Neutrophil (primary cell): ENCODE measurements around the gene ATG5.

Experiments used
- H3K27ac ChIP-seq: fragments of 200-600 bp; sonication (generic); 2 replicates; pipeline ENCODE4 v1.5.1; 2016; ENCODE audit warnings: mild to moderate bottlenecking, moderate library complexity
- H3K27me3 ChIP-seq: fragments of 200-600 bp; sonication (generic); 2 replicates; pipeline ENCODE4 v1.6.0; 2016; ENCODE audit warnings: mild to moderate bottlenecking
- H3K36me3 ChIP-seq: fragments of 200-600 bp; sonication (generic); 2 replicates; pipeline ENCODE4 v1.5.1; 2017
- H3K4me1 ChIP-seq, 2 experiments: fragments of 200-600 bp in 1 of 2; sonication (generic) in 1 of 2; 1 replicate in 1 of 2; 2 replicates in 1 of 2; pipeline versions ENCODE4 v1.5.1 to v1.6.1; 2013 to 2016; ENCODE audit warnings: low read depth in 1 of 2, low read length in 1 of 2, mild to moderate bottlenecking in 1 of 2, moderate library complexity in 1 of 2; ENCODE audit not compliant: control insufficient read depth in 1 of 2, insufficient read depth in 1 of 2
- H3K4me3 ChIP-seq, 2 experiments: fragments of 200-600 bp in 1 of 2; sonication (generic) in 1 of 2; 1 replicate in 1 of 2; 2 replicates in 1 of 2; pipeline ENCODE4 v1.5.1; 2013 to 2016; ENCODE audit warnings: low read depth in 1 of 2, low read length in 1 of 2, mild to moderate bottlenecking in 1 of 2, moderate library complexity in 1 of 2
- H3K9me3 ChIP-seq: fragments of 200-600 bp; sonication (generic); 2 replicates; pipeline ENCODE4 v1.5.1; 2016
- TF ChIP-seq, protein P1 (sequence below): fragments of 200-600 bp; sonication (generic); IDR thresholded peaks from 2 replicates; pipeline ENCODE4 v1.5.1; 2016; ENCODE audit warnings: antibody characterized with exemption

ATG5 gene

DNA sequence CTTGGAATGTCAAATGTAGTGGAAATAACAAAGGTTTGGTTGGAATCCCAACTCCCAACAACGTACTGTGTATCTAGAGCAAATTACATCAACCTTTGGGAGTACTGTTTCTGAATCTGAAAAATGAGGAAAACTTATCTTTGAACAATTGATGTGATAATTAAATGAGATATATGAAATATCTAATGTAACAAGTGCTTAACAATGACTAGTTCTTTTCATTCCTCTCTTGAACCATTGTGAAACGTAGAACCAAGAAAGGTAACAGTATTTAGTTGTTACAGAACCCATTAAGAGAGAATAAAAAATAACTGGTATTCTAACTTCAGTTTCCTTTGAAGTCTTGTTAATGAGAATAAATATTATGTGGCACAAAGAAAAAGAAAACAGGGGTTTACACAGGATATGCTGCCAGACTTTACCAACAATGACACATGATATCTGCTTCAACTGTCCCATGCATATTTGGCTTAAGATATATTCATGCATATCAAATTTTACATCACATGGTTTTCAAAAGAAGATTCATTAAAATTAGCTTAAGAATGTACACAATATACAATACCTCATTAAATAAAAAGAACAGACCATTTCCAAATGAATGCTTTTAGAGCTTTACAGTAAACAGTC, 111.8 kb downstream of the ATG5 start:
- Histone ChIP-seq H3K27me3 (no peaks in the 10 kb centered on the region), H3K4me3 (no peak overlapping the region), H3K36me3 (no peaks in the 10 kb centered on the region), H3K4me1 (peaks cover 3 to 13% of the 10 kb centered on the region in 2 experiments), H3K9me3 (no peaks in the 10 kb centered on the region), H3K27ac (no peak overlapping the region)
- TF ChIP-seq, protein P1, sequence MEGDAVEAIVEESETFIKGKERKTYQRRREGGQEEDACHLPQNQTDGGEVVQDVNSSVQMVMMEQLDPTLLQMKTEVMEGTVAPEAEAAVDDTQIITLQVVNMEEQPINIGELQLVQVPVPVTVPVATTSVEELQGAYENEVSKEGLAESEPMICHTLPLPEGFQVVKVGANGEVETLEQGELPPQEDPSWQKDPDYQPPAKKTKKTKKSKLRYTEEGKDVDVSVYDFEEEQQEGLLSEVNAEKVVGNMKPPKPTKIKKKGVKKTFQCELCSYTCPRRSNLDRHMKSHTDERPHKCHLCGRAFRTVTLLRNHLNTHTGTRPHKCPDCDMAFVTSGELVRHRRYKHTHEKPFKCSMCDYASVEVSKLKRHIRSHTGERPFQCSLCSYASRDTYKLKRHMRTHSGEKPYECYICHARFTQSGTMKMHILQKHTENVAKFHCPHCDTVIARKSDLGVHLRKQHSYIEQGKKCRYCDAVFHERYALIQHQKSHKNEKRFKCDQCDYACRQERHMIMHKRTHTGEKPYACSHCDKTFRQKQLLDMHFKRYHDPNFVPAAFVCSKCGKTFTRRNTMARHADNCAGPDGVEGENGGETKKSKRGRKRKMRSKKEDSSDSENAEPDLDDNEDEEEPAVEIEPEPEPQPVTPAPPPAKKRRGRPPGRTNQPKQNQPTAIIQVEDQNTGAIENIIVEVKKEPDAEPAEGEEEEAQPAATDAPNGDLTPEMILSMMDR = no peak

DNA sequence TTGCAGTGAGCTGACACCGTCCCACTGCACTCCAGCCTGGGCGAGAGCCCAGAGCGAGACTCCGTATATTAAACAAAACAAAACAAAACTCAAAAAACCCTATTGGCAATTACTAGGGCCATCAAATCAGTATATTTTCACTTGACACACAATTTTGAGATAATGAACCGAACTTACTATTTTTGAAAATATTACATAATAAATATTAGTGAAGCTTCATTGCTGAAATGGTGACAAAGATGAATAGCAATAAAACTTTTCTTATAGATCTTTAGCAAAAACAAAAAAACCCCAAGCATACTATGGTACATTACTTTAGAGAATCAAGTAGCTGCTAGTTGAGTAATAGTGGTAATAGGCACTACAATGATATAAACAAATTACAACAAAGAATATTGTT, 113.0 kb downstream of the ATG5 start:
- peaks cover 3 to 13% of the 10 kb centered on the region in 2 experiments for H3K4me1 ChIP-seq
- H3K27me3 ChIP-seq = no peaks in the 10 kb centered on the region
- no peak overlapping the region for H3K4me3 ChIP-seq
- no peak overlapping the region for H3K27ac ChIP-seq
- H3K9me3 ChIP-seq = no peaks in the 10 kb centered on the region
- TF ChIP-seq, protein P1 = no peak
- no peaks in the 10 kb centered on the region for H3K36me3 ChIP-seq

DNA sequence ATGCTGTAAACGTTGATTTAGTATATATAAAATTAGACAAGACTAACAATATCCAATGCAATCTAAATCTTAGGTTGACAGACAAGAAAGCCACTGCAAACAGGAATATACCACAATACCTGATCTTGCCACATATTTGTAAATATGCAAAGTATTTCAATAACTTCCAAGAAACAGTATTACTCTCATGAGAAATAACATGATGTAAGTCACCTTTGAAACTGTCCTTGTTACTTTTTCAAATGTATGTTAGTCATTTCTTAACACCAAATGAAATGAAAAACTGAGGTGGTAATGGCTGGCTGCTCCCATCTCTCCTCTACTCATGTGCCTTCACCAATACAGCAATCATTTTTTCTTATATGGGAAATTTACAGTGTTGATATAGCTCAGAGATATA, 118.7 kb downstream of the ATG5 start:
- TF ChIP-seq, protein P1 = no peak
- Histone ChIP-seq H3K27ac (no peak overlapping the region), H3K27me3 (no peaks in the 10 kb centered on the region)

DNA sequence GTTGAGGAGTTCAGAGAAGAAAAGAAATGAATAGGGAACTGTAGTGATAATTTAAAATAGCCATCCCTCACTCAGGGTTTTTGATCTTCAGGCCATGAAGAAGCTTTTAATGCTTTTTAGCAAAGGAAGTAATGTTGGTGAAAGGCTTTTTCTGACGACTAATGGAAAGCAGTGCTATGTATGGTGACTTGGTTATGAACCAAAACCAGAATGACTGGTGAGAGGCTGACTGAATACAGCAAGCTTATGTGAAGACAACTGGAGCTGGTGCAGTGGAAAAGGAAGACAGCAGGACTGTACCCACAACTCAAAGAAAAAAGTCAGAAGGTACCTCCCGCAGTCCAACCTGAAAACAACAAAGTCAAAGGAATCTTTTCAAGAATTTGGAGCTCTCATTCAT, 120.6 kb downstream of the ATG5 start:
- no peak overlapping the region for H3K27ac ChIP-seq
- TF ChIP-seq, protein P1 = no peak
- no peaks in the 10 kb centered on the region for H3K4me1 ChIP-seq
- H3K9me3 ChIP-seq = no peaks in the 10 kb centered on the region
- no peaks in the 10 kb centered on the region for H3K27me3 ChIP-seq
- H3K36me3 ChIP-seq = peaks cover 15% of the 10 kb centered on the region
- no peak overlapping the region for H3K4me3 ChIP-seq

More for the DNA sequence above, 118.7 kb downstream of the ATG5 start:
- Histone ChIP-seq H3K4me1 (no peaks in the 10 kb centered on the region), H3K36me3 (peaks cover under 1% of the 10 kb centered on the region), H3K4me3 (no peak overlapping the region), H3K9me3 (no peaks in the 10 kb centered on the region)

DNA sequence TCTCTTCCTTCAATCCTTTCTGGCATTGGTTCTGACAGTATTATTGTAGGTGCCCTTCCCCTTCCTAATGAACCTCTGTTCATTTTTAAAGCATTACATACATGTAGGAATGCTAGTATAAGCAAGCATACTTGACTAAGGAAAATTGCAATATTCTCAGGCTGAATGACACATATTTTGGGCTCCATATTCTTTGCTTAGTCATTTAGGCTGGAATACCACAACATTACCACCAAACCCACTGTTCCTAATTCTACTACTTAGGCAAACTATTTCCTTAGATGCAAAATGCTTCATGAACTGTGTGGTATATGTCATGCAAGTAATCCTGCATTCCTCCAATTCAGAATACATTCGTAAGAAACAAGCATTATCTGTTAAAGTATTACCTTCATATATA, 125.6 kb downstream of the ATG5 start:
- no peak overlapping the region for H3K27ac ChIP-seq
- H3K27me3 ChIP-seq = no peaks in the 10 kb centered on the region
- TF ChIP-seq, protein P1 = no peak
- peaks cover 0 to 6% of the 10 kb centered on the region in 2 experiments for H3K4me1 ChIP-seq
- H3K36me3 ChIP-seq = peaks cover 15% of the 10 kb centered on the region
- H3K9me3 ChIP-seq = no peaks in the 10 kb centered on the region
- no peak overlapping the region for H3K4me3 ChIP-seq
